A549 (cell line): ENCODE results near the gene TUBG2. TPM values are rescaled to one million over a fixed set of nuclear protein-coding genes. Genes with fewer than 3 reads are reported as not detected.
A peak's percentile ranks its signal among the peaks of the same experiment; 100 is the strongest.

ENCODE experiments used
- ATAC-seq, 2 experiments: fragments of 200-7000 bp in 1 of 2; fragments of >200 bp in 1 of 2; cut with Nextera tagmentation in 1 of 2; cut with Tn5 transposase in 1 of 2; 3 replicates each; pipeline versions ENCODE4 v1.8.0 to v1.9.1; 2018 to 2020; ENCODE audit warnings: mild to moderate bottlenecking in 1 of 2, moderate library complexity in 1 of 2
- CTCF ChIA-PET: fragments of 300-600 bp; sonication (Branson Sonifier 250); formaldehyde crosslinking; extraction: SDS; loops from one replicate; lab custom pipeline; 2021; ENCODE audit warnings: antibody characterized with exemption, inconsistent platforms; lab: Yijun Ruan, JAX
- POLR2A ChIA-PET: fragments of 350-600 bp; formaldehyde crosslinking; extraction: SDS; loops from one replicate; lab custom pipeline; 2021; ENCODE audit warnings: antibody characterized with exemption, inconsistent platforms; lab: Yijun Ruan, JAX
- DNase-seq, 2 experiments: peaks; one replicate each; pipeline versions ENCODE4 v3.0.0 to v3.0.0-alpha.2; 2011 to 2016; ENCODE audit warnings: low read depth in 1 of 2, low spot score in 1 of 2
- FAIRE-seq: peaks from 2 replicates; lab custom pipeline; 2011; peaks lifted over from hg19 to GRCh38; lab: Jason Lieb, UNC
- H3K27ac ChIP-seq, 2 experiments: fragments of >200 bp; sonication (Bioruptor Twin); formaldehyde crosslinking; 3 replicates each; pipeline ENCODE4 v1.5.1; 2016 to 2017
- H3K4me1 ChIP-seq: fragments of >200 bp; sonication (Bioruptor Twin); formaldehyde crosslinking; 3 replicates; pipeline ENCODE4 v1.6.1; 2016
- H3K4me2 ChIP-seq: fragments of >200 bp; sonication (Bioruptor Twin); formaldehyde crosslinking; 3 replicates; pipeline ENCODE4 v1.6.1; 2016
- H3K4me3 ChIP-seq: fragments of >200 bp; sonication (Bioruptor Twin); formaldehyde crosslinking; 3 replicates; pipeline ENCODE4 v1.5.1; 2016
- H3K9me3 ChIP-seq: fragments of >200 bp; sonication (Bioruptor Twin); formaldehyde crosslinking; 3 replicates; pipeline ENCODE4 v1.6.1; 2016
- BCL3 ChIP-seq: fragments of >200 bp; sonication (Bioruptor Twin); formaldehyde crosslinking; IDR thresholded peaks from 3 replicates; pipeline ENCODE4 v1.6.1; 2016
- CEBPB ChIP-seq, 2 experiments: fragments of >200 bp in 1 of 2; sonication (Bioruptor Twin) in 1 of 2; formaldehyde crosslinking in 1 of 2; IDR thresholded peaks; 2 replicates each; pipeline ENCODE4 v1.6.1; 2012 to 2016
- CTCF ChIP-seq: fragments of >200 bp; sonication (Bioruptor Twin); formaldehyde crosslinking; IDR thresholded peaks from 3 replicates; pipeline ENCODE4 v1.5.1; 2016
- ELK1 ChIP-seq: fragments of 150-350 bp; IDR thresholded peaks from 2 replicates; pipeline ENCODE4 v1.6.1; 2014; ENCODE audit warnings: low read depth, mild to moderate bottlenecking, low read length
- EP300 ChIP-seq, 2 experiments: fragments of >200 bp; sonication (Bioruptor Twin); formaldehyde crosslinking; IDR thresholded peaks; 2 replicates in 1 of 2; 3 replicates in 1 of 2; pipeline ENCODE4 v1.6.1; 2016 to 2017
- ESRRA ChIP-seq: fragments of 150-350 bp; IDR thresholded peaks from 2 replicates; pipeline ENCODE4 v1.6.1; 2014; ENCODE audit warnings: mild to moderate bottlenecking, low read length, borderline replicate concordance
- FOXS1 ChIP-seq: fragments of 250-450 bp; sonication (Bioruptor Pico); IDR thresholded peaks from 2 replicates; pipeline ENCODE4 v1.5.0; 2020; ENCODE audit warnings: mild to moderate bottlenecking, moderate library complexity
- GATA3 ChIP-seq: IDR thresholded peaks from 2 replicates; pipeline ENCODE4 v1.6.1; 2012; ENCODE audit warnings: borderline replicate concordance
- HDAC2 ChIP-seq: fragments of 200-600 bp; sonication (generic); IDR thresholded peaks from 2 replicates; pipeline ENCODE4 v1.6.1; 2016
- HMGXB4 ChIP-seq: fragments of 250-450 bp; sonication (Bioruptor Pico); IDR thresholded peaks from 2 replicates; pipeline ENCODE4 v1.5.0; 2021; ENCODE audit warnings: mild to moderate bottlenecking, moderate library complexity, borderline replicate concordance
- HOXB13 ChIP-seq: fragments of 250-450 bp; sonication (Bioruptor Pico); IDR thresholded peaks from 2 replicates; pipeline ENCODE4 v1.5.0; 2020; ENCODE audit warnings: low read depth, mild to moderate bottlenecking, moderate library complexity
- KDM1A ChIP-seq: fragments of 200-600 bp; sonication (generic); IDR thresholded peaks from 2 replicates; pipeline ENCODE4 v1.6.1; 2016; ENCODE audit warnings: low read depth, mild to moderate bottlenecking
- KDM5A ChIP-seq: fragments of 200-600 bp; sonication (generic); IDR thresholded peaks from 2 replicates; pipeline ENCODE4 v1.6.1; 2016; ENCODE audit warnings: antibody characterized with exemption, mild to moderate bottlenecking
- MAX ChIP-seq: IDR thresholded peaks from 2 replicates; pipeline ENCODE4 v1.6.1; 2012
- POLR2AphosphoS2 ChIP-seq: conservative IDR thresholded peaks from 2 replicates; pipeline ENCODE4 v1.6.1; 2012; ENCODE audit warnings: low read length, improper control_type of control experiment, inconsistent platforms
- RCOR1 ChIP-seq: fragments of 150-350 bp; IDR thresholded peaks from 2 replicates; pipeline ENCODE4 v1.6.1; 2014; ENCODE audit warnings: antibody characterized with exemption, low read length, low read depth
- SMC3 ChIP-seq: fragments of >200 bp; sonication (Bioruptor Twin); formaldehyde crosslinking; IDR thresholded peaks from 3 replicates; pipeline ENCODE4 v1.6.1; 2018; ENCODE audit warnings: inconsistent platforms
- TP53 ChIP-seq: fragments of 250-450 bp; sonication (Bioruptor Pico); IDR thresholded peaks from 2 replicates; pipeline ENCODE4 v1.5.0; 2021; ENCODE audit warnings: mild to moderate bottlenecking, moderate library complexity
- ZC3H11A ChIP-seq: fragments of 450-650 bp; IDR thresholded peaks from 2 replicates; pipeline ENCODE4 v1.6.1; 2014; ENCODE audit warnings: antibody characterized with exemption, mild to moderate bottlenecking
- ZSCAN20 ChIP-seq: fragments of 250-450 bp; sonication (Bioruptor Pico); IDR thresholded peaks from 2 replicates; pipeline ENCODE4 v1.8.0; 2022; ENCODE audit warnings: mild to moderate bottlenecking, moderate library complexity
- WGBS: methylation state at CpG from one replicate; pipeline ENCODE4 v1.1.6; 2017; ENCODE audit errors: missing lambda C conversion rate; 5-methylcytosine and 5-hydroxymethylcytosine counted together
- polyA plus RNA-seq, 4 experiments: library from polyadenylated mRNA; depleted of rRNA in 3 of 4; stranded (reverse); fragments of >200 nt; fragmentation: RNase III in 1 of 4; extraction: RNeasy Plus Mini Kit Qiagen cat#74134 plus additional on column Dnase treatment in 1 of 4; gene quantifications; 2 replicates in 3 of 4; 3 replicates in 1 of 4; pipeline ENCODE4 v1.2.3, GENCODE V29; 2011 to 2017

TUBG2 gene
- polyA plus RNA-seq, 2 of the 4 experiments (the other 2 are of a cell fraction): 14.9 to 30.6 TPM

- no peak for TF ChIP-seq CTCF
- TF ChIP-seq KDM1A: no peak
- TF ChIP-seq BCL3: no peak
- no peak for TF ChIP-seq ELK1
- no peak for TF ChIP-seq TP53 (CRISPR knock-in tag)
- 0 out of 2 replicates have a peak, but pooled peaks have one; percentile 36 for TF ChIP-seq POLR2AphosphoS2
- TF ChIP-seq HOXB13 (CRISPR knock-in tag): no peak
- no peak for TF ChIP-seq RCOR1
- no peak for TF ChIP-seq FOXS1
- TF ChIP-seq KDM5A: no peak
- TF ChIP-seq HDAC2: no peak
- no peak for TF ChIP-seq EP300 (IDR thresholded peaks at IDR 0.05)
- 0 out of 3 replicates have a peak, but pooled peaks have one; percentile 12 for TF ChIP-seq SMC3
- no peak for TF ChIP-seq ZC3H11A
- TF ChIP-seq ESRRA: no peak
- TF ChIP-seq CEBPB (IDR thresholded peaks at IDR 0.05): no peak
- no peak for TF ChIP-seq ZSCAN20 (CRISPR knock-in tag)
- peak; percentile 76 for TF ChIP-seq MAX
- TF ChIP-seq HMGXB4: no peak
Observed at GRCh38 chr17:42667088-42667951, 8.2 kb downstream of the TUBG2 start (continued).

GRCh38 chr17:42669705-42669976 lies 10.6 kb downstream of the TUBG2 start:
- TF ChIP-seq GATA3: no peak
- TF ChIP-seq, all 56 proteins: peak for 0
- Histone ChIP-seq H3K27ac (peak overlapping the region in 1 of 2 experiments; percentile 2; a peak in 2 of 6 replicates), H3K9me3 (no peaks in the 10 kb centered on the region), H3K4me3 (no peak overlapping the region), H3K4me1 (peaks cover 44% of the 10 kb centered on the region), H3K4me2 (no peak overlapping the region)
- ATAC-seq: no peak
- 94% methylated on average over 12 of the region's 12 CpGs for WGBS
- DNase-seq: no peak
- ChIA-PET CTCF (interaction anchor here (1.0 to 15.7 kb wide), 8 partner anchors 9 to 89 kb away, joined by 3 to 394 read pairs (median 6); partner anchors contain the start of genes PLEKHH3, PSMC3IP, RETREG3 and TUBG1), POLR2A (no interaction called here)
- no peak for FAIRE-seq
